Sigmoid colon (tissue), 3 donors: ENCODE results near the gene SPRR2F.

Source experiments
- POLR2A ChIP-seq, 2 donors: fragments of 450-650 bp; IDR thresholded peaks; one replicate each; pipeline ENCODE4 v1.6.1; 2016; ENCODE audit warnings: antibody characterized with exemption in 2 of 2, mild to moderate bottlenecking in 2 of 2, moderate library complexity in 2 of 2
- TF ChIP-seq, protein P1 (sequence below), 4 experiments: fragments of 450-650 bp in 3 of 4; fragments of 200-600 bp in 1 of 4; IDR thresholded peaks; one replicate each; pipeline ENCODE4 v1.5.1; 2016 to 2019; ENCODE audit warnings: antibody characterized with exemption in 4 of 4, mild to moderate bottlenecking in 3 of 4, moderate library complexity in 2 of 4

DNA sequence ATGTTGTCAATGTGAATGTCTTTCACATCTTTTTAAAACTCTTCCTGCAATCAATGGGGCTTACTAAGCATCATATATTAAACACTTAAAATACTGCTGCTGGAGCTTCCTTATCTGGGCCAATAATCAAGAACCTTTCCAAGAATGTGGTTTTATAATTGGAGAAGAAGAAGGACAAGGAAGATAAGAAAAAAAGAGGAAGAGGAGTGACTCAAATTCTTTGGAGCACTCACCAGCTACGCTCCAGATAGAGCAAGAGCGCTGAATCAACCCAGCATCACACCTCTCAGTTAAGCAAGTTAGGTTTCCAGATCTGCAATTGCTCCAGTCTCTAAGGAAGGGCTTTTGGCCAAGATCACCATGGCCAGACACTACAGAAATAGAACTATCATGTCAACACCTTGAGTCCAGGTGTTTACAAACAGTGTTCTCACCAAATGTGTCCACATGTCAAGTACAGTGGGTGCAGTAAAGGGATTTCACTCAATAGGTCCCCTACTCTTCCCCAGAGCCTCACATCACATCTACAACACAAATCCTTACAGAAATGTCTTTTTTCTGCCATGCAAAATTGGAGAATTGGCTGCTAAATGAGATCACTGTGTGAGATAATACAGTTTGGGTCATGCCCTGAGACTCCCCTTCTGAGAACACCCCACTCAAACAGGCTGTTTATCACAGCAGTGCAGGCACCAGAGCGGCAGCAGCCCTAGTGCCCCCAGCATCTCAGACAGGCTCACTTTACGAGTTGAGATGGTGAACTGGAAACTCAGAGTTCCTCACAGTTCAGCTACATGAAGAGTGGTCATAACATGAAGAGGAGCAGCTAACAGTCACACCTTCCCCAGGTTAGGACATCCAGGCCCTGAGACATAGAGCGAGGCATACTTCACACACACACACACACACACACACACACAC lies 40.2 kb downstream of the SPRR2F start:
- no peak for TF ChIP-seq POLR2A (IDR thresholded peaks at IDR 0.05)
- TF ChIP-seq, protein P1, sequence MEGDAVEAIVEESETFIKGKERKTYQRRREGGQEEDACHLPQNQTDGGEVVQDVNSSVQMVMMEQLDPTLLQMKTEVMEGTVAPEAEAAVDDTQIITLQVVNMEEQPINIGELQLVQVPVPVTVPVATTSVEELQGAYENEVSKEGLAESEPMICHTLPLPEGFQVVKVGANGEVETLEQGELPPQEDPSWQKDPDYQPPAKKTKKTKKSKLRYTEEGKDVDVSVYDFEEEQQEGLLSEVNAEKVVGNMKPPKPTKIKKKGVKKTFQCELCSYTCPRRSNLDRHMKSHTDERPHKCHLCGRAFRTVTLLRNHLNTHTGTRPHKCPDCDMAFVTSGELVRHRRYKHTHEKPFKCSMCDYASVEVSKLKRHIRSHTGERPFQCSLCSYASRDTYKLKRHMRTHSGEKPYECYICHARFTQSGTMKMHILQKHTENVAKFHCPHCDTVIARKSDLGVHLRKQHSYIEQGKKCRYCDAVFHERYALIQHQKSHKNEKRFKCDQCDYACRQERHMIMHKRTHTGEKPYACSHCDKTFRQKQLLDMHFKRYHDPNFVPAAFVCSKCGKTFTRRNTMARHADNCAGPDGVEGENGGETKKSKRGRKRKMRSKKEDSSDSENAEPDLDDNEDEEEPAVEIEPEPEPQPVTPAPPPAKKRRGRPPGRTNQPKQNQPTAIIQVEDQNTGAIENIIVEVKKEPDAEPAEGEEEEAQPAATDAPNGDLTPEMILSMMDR (IDR thresholded peaks at IDR 0.05): no peak
